B cell (primary cell): Measurements from ENCODE around the gene TNN. TPM values are rescaled to one million over a fixed set of nuclear protein-coding genes. Genes with fewer than 3 reads are reported as not detected.
"Not testable (repeated sequence)": the region's sequence is repeated elsewhere in the genome, so short reads cannot be mapped to it uniquely, and the experiment has no call there.

ENCODE experiments used
- ATAC-seq: fragments of 200-7000 bp; cut with Tn5 transposase; one replicate; pipeline ENCODE4 v1.10.0; 2021; ENCODE audit warnings: low read depth, mild to moderate bottlenecking, moderate number of reproducible peaks, moderate library complexity
- CTCF ChIA-PET: fragments of 350-600 bp; sonication (Branson Sonifier 250); formaldehyde crosslinking; loops from one replicate; lab custom pipeline; 2021; ENCODE audit warnings: antibody characterized with exemption, inconsistent platforms; lab: Charles Lee
- POLR2A ChIA-PET: fragments of 350-600 bp; sonication (Branson Sonifier 250); formaldehyde crosslinking; loops from one replicate; lab custom pipeline; 2021; ENCODE audit warnings: antibody characterized with exemption; lab: Charles Lee
- DNase-seq: peaks from one replicate; pipeline ENCODE4 v3.0.0; 2013
- H2AFZ ChIP-seq: 2 replicates; pipeline ENCODE4 v1.6.1; 2012; ENCODE audit warnings: mild to moderate bottlenecking, low read depth, low read length; ENCODE audit not compliant: insufficient read depth, poor library complexity, severe bottlenecking
- H3K27ac ChIP-seq, 2 donors: 1 replicate in 1 of 2; 2 replicates in 1 of 2; pipeline ENCODE4 v1.5.1; 2012 to 2013; ENCODE audit warnings: low read length in 2 of 2, mild to moderate bottlenecking in 2 of 2, moderate library complexity in 1 of 2
- H3K27me3 ChIP-seq, 4 experiments: fragments of 200-600 bp in 1 of 4; sonication (generic) in 1 of 4; replicated peaks in 1 of 4; 1 replicate in 2 of 4; 2 replicates in 2 of 4; pipeline versions ENCODE4 v1.6.1 to v1.7.0; 2013 to 2016; ENCODE audit warnings: low read length in 3 of 4, mild to moderate bottlenecking in 2 of 4, mixed read lengths in 1 of 4, moderate library complexity in 1 of 4; ENCODE audit not compliant: insufficient read depth in 4 of 4, control insufficient read depth in 3 of 4; ENCODE audit errors: control extremely low read depth in 1 of 4
- H3K36me3 ChIP-seq, 2 experiments: replicated peaks in 1 of 2; 1 replicate in 1 of 2; 2 replicates in 1 of 2; pipeline versions ENCODE4 v1.6.1 to v1.7.1; 2013; ENCODE audit warnings: low read length in 1 of 2; ENCODE audit not compliant: insufficient read depth in 2 of 2, control insufficient read depth in 1 of 2; ENCODE audit errors: control extremely low read depth in 1 of 2, extremely low read depth in 1 of 2
- H3K4me1 ChIP-seq, 2 donors: fragments of 200-600 bp in 1 of 2; sonication (generic) in 1 of 2; 1 replicate in 1 of 2; 2 replicates in 1 of 2; pipeline versions ENCODE4 v1.5.1 to v1.6.1; 2013 to 2017; ENCODE audit warnings: low read length in 2 of 2; ENCODE audit not compliant: control insufficient read depth in 2 of 2, insufficient read depth in 2 of 2
- H3K4me2 ChIP-seq: replicated peaks from 2 replicates; pipeline ENCODE3; 2012; ENCODE audit warnings: mild to moderate bottlenecking, low read depth, low read length; ENCODE audit not compliant: poor library complexity, severe bottlenecking
- H3K4me3 ChIP-seq, 5 experiments: fragments of 200-600 bp in 1 of 5; sonication (generic) in 1 of 5; 1 replicate in 3 of 5; 2 replicates in 2 of 5; pipeline versions ENCODE4 v1.5.1 to v1.7.0; 2011 to 2016; ENCODE audit warnings: low read length in 4 of 5, mild to moderate bottlenecking in 4 of 5, low read depth in 2 of 5, control low read depth in 1 of 5, moderate library complexity in 1 of 5; ENCODE audit not compliant: insufficient read depth in 1 of 5; ENCODE audit errors: control extremely low read depth in 1 of 5, extremely low read depth in 1 of 5
- H3K79me2 ChIP-seq: fragments of 200-600 bp; sonication (generic); one replicate; pipeline ENCODE4 v1.6.0; 2016; ENCODE audit warnings: low read length; ENCODE audit not compliant: control insufficient read depth, insufficient read depth
- H3K9ac ChIP-seq: fragments of 200-600 bp; sonication (generic); 2 replicates; pipeline ENCODE4 v1.6.1; 2017; ENCODE audit warnings: mild to moderate bottlenecking, low read length, moderate library complexity
- H3K9me3 ChIP-seq, 3 donors: one replicate each; pipeline versions ENCODE4 v1.6.1 to v1.7.1; 2013; ENCODE audit warnings: low read length in 2 of 3; ENCODE audit not compliant: control insufficient read depth in 2 of 3, insufficient read depth in 1 of 3; ENCODE audit errors: control extremely low read depth in 1 of 3
- H4K20me1 ChIP-seq: 2 replicates; pipeline ENCODE4 v1.6.0; 2012; ENCODE audit warnings: mild to moderate bottlenecking, low read length; ENCODE audit not compliant: insufficient read depth, control insufficient read depth, poor library complexity, severe bottlenecking
- H3K27ac Mint-ChIP-seq: one replicate; pipeline ENCODE4 v1.8.0; 2021; ENCODE audit warnings: mixed read lengths
- H3K27me3 Mint-ChIP-seq: one replicate; pipeline ENCODE4 v1.8.0; 2021; ENCODE audit warnings: mixed read lengths
- H3K4me1 Mint-ChIP-seq: one replicate; pipeline ENCODE4 v1.8.0; 2021; ENCODE audit warnings: mixed read lengths
- H3K4me3 Mint-ChIP-seq: one replicate; pipeline ENCODE4 v1.8.0; 2021; ENCODE audit warnings: mixed read lengths
- H3K9me3 Mint-ChIP-seq: one replicate; pipeline ENCODE4 v1.8.0; 2022; ENCODE audit warnings: mixed read lengths; ENCODE audit not compliant: insufficient read depth
- CTCF ChIP-seq: fragments of 200-600 bp; IDR thresholded peaks from one replicate; pipeline ENCODE4 v1.8.0; 2022; ENCODE audit warnings: antibody characterized with exemption, mild to moderate bottlenecking
- EZH2 ChIP-seq: IDR thresholded peaks from 2 replicates; pipeline ENCODE4 v1.6.1; 2012; ENCODE audit warnings: borderline replicate concordance, low read depth, mild to moderate bottlenecking, moderate library complexity, low read length; ENCODE audit not compliant: insufficient read depth, poor library complexity, severe bottlenecking
- WGBS: methylation state at CpG from one replicate; pipeline ENCODE4 v1.1.5; 2013; ENCODE audit warnings: missing lambda C conversion rate; ENCODE audit not compliant: insufficient coverage; 5-methylcytosine and 5-hydroxymethylcytosine counted together
- intact Hi-C: fragments of 100-400 bp; cut with micrococcal nuclease; formaldehyde crosslinking; loops from one replicate; pipeline ENCODE4 v1.10.0; 2022
- polyA plus RNA-seq: library from polyadenylated mRNA; depleted of rRNA; stranded (reverse); fragments of >200 nt; gene quantifications from 2 replicates; pipeline ENCODE4 v1.2.3, GENCODE V29; 2012
- total RNA-seq, 2 donors: library from RNA; stranded (reverse); fragments of 120-200 nt in 1 of 2; gene quantifications; 1 replicate in 1 of 2; 2 replicates in 1 of 2; pipeline versions ENCODE4 v1.2.3 to v1.2.4, GENCODE V29; 2013 to 2022

Gene TNN
- total and polyA plus RNA-seq, 2 donors (not counting 1 experiment from before 2014, with no cell fraction given): not detected

GRCh38 chr1:175043824-175044223, 23.8 kb upstream of the TNN start:
- no peaks in the 10 kb centered on the region for H3K4me1 Mint-ChIP-seq
- no peaks in the 10 kb centered on the region for H3K9me3 Mint-ChIP-seq
- TF ChIP-seq EZH2: no peak
- TF ChIP-seq CTCF: no peak
- H3K4me3 ChIP-seq: no peak overlapping the region
- no peak overlapping the region for H3K27ac ChIP-seq
- no peak overlapping the region for H3K9ac ChIP-seq
- no peaks in the 10 kb centered on the region for H4K20me1 ChIP-seq
- no peaks in the 10 kb centered on the region for H3K4me1 ChIP-seq
- 93% methylated on average over 17 of the region's 19 CpGs for WGBS
- no peaks in the 10 kb centered on the region for H3K79me2 ChIP-seq
- ATAC-seq: no peak
- H2AFZ ChIP-seq: no peak overlapping the region
- CTCF ChIA-PET: no interaction called here
- H3K4me2 ChIP-seq: no peak overlapping the region
- POLR2A ChIA-PET: no interaction called here
- peaks cover 33% of the 10 kb centered on the region for H3K27me3 Mint-ChIP-seq
- no peak overlapping the region for H3K27ac Mint-ChIP-seq
- H3K27me3 ChIP-seq: no peaks in the 10 kb centered on the region
- no peak for DNase-seq
- no peaks in the 10 kb centered on the region for H3K36me3 ChIP-seq
- intact Hi-C loops: no loop called here
- no peak overlapping the region for H3K4me3 Mint-ChIP-seq
- H3K9me3 ChIP-seq: no peaks in the 10 kb centered on the region

GRCh38 chr1:175044591-175044990, 23.0 kb upstream of the TNN start:
- H3K4me1 ChIP-seq, DNase-seq, H3K27ac Mint-ChIP-seq, H3K27ac ChIP-seq, H3K4me3 Mint-ChIP-seq, H3K79me2 ChIP-seq, CTCF ChIA-PET, H3K4me1 Mint-ChIP-seq, H3K9me3 ChIP-seq, ATAC-seq, POLR2A ChIA-PET, H4K20me1 ChIP-seq, H3K9me3 Mint-ChIP-seq, H3K27me3 ChIP-seq, intact Hi-C loops, H3K4me2 ChIP-seq, H3K4me3 ChIP-seq, H3K36me3 ChIP-seq, H3K9ac ChIP-seq, H2AFZ ChIP-seq: not testable (repeated sequence)
- H3K27me3 Mint-ChIP-seq: peaks cover 38% of the 10 kb centered on the region
- 85% methylated on average over 18 of the region's 18 CpGs for WGBS
